Superior temporal gyrus (tissue), 1 donor: ENCODE results near the gene SPOCK1.
A peak's percentile ranks its signal among the peaks of the same experiment; 100 is the strongest.

Source experiments
- DNase-seq: peaks from one replicate; pipeline ENCODE4 v3.0.0-alpha.2; 2016; ENCODE audit errors: extremely low spot score

The SPOCK1 gene

DNA sequence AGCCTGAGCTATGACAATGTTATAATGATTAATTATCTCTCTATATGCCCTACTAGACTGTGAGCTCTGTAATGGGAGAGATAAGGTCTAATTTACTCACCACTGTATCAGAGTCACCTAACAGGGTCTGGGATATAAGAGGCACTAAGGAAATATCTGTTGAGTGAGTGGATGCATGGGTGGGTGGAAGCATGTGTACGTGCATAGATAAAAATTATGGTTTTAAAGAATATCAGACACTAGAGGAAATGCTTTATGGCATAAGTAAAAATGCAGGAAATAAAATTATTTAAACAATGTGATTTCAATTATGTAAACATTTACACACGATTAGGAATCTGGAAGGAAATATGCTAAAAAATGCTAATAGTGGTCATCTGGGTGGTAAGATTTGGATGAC lies 137.8 kb downstream of the SPOCK1 start:
- DNase-seq = no peak

DNA sequence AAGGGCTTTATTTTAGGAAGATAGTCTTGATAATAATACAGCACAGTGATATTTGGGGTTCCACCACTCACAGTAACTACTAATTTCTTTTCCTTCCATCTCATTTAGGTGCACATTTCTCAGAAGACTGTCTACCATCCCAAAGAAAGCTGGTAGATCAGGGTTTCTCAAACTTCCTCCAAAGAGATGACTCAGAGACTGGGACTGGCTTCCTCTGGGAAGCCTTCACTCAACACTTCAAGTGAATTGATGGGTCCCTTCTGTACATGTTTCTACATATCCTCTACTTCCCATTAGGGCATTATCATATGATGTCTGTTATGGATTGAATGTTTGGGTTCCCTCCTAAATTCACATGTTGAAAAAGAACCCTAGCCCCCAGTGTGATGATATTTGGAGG lies 138.5 kb downstream of the SPOCK1 start:
- no peak for DNase-seq

- DNase-seq = no peak
Measured at GRCh38 chr5:137359941-137360340, 139.2 kb downstream of the SPOCK1 start.

- no peak for DNase-seq
Measured at GRCh38 chr5:137357436-137357835, 141.7 kb downstream of the SPOCK1 start.

- no peak for DNase-seq
Measured at GRCh38 chr5:137356127-137356526, 143.0 kb downstream of the SPOCK1 start.

- DNase-seq = no peak
Measured at GRCh38 chr5:137355708-137356107, 143.4 kb downstream of the SPOCK1 start.

DNA sequence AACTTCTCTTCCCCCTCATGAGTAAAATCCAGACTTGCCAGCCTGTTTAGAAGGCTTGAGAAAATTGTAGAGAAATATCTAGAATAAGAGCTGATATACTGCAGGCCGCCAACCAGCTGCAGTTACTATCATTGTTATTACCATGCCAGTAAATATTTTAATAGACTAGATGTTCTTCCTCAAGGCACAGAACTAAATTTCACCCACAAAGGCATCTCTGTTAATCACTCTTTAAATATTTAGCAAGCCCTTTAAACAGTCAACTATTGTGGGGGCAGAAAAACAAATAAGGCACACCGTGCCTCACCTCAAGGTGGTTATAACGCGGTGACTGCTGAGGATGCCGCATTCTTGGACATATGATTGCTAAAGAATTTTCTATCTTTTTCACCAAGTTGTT lies 147.0 kb downstream of the SPOCK1 start:
- DNase-seq = no peak

DNA sequence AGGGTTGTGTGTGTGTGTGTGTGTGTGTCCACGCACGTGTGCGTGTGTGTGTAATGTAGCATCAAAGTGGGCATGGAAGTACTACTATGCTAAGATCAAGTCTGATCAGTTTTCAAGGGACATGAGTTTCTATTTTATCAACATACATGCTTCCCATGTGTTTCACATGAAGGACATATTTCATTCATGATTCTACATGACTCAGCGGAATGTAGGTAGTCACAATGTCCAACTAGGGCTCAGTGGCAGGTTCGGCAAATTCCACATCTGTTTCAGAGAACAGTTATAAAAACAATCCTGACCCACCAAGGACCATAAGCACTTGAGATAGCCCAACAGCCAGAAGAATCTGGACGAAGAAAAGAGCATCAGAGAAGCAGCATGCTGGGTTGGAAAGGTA lies 148.3 kb downstream of the SPOCK1 start:
- no peak for DNase-seq

DNA sequence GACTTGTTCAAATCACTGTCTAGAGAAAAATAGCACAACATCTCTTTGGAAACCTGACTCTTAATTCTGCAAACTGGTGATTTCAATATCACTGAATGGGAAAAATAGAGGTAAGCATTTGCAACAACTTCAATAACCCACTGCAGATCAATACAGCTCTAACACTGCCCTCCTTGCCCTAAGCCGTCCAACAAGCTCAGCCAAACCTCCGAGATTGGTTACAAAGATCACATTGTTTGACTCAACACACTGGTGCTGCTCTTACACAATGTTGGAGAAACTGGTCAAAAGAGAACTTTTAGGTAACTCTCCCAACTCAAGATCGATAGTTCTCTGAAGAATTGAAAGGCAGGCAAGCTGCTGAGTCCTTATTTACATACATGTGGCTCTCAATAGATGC lies 150.4 kb downstream of the SPOCK1 start:
- peak; percentile 60 for DNase-seq

DNA sequence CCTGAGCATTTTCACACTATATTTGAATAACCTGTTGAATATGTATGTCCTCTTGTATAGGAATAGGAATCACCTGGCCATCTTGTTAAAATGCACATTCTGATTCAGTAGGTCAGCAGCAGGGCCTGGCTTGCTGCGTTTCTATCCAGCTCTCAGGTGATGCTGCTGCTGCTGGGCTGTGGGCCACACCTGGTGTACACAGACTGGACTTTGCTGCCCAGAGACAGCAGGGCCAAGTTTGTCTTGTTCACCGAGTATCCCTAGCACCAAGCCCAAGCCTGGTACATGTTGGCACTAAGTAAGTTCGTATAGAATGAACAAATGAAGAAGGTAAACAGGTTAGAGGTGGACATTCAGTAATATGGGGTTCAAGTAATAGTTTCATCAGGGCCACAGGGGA lies 151.3 kb downstream of the SPOCK1 start:
- DNase-seq = no peak

DNA sequence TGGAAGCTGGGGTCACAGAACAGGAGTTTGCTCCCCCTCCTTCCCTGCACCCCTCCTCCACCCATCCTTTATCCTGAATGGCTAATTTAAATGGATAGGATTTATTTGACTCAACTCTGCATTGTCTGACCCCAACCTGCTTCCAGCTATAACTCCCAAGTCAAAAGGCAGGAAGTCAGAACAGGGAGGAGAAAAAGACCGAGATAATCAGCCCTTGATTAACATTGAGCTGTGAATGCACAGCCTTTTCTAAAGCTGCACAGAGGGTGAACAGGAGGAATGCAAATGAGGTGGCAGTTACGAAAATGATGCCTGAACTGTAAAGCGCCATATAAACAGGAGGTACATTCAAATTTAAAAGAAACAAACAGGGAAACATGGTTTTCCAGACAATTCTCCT lies 152.8 kb downstream of the SPOCK1 start:
- DNase-seq = no peak

DNA sequence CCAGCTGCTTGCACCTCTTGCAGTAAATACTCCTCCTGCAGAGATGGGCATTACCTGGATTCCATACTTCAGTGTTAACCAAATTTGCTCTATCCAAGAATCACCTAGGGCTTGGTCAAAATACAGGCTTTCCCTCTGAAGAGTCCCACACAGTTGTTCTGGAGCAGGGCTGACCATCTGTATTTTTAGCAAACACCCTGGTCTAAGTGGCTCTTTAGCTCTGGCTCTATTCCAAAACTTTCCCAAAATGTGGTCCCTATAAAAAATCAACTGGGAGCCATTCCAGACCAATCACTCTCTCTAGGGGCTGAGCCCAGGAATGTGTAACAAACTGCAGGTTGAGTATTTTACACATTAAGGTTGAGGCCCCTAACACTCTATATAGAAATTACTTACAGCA lies 153.7 kb downstream of the SPOCK1 start:
- DNase-seq = no peak

DNA sequence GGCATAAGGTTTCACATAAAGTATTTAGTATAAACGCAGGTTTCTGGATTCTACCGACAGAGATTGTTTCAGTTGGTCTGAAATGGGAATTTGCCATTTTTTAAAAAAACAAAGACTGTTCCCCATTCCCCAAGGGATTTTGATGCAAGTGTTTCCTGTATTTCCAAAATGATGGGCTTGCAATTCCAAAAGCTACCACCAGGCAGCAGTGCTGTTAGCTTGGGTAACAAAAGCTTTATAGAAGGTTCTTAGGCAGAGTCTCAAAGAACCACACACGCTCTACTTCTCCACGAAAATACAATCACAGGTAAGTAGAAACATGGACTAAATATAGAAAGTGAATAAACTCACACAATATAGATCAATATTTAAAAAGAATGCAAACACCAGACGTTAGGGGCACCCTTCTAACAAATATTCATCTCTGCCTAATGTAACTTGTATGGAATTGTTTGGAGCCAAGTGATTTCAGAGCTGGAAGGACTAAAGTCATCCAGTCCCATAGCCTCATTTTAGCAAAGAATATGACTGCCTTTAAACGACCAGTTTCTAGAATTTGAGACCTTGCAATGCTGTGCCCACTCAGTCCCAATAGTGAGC lies 154.3 kb downstream of the SPOCK1 start:
- DNase-seq = peak; percentile 78

GRCh38 chr5:137344021-137344420 lies 155.1 kb downstream of the SPOCK1 start:
- DNase-seq = no peak

DNA sequence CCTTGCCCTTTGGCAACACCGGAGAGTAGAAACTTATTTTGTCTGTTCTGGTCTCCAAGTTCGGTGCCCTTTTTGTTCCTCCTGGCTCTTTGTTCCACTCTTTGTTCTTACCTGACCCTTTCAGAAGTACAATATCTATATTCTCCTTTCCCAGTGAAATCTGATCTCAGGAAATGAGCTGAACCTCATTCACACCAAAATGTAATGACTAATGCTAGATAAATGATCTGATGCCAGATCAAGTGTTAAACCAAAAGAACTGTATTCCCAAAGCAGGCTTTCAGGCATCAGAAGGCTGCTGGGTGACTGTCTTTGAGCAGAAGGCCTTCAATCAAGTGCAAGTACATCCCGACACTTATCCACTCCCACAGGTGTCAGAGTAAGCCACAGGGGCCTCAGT lies 156.4 kb downstream of the SPOCK1 start:
- no peak for DNase-seq

GRCh38 chr5:137341831-137342230 lies 157.3 kb downstream of the SPOCK1 start:
- DNase-seq = no peak

DNA sequence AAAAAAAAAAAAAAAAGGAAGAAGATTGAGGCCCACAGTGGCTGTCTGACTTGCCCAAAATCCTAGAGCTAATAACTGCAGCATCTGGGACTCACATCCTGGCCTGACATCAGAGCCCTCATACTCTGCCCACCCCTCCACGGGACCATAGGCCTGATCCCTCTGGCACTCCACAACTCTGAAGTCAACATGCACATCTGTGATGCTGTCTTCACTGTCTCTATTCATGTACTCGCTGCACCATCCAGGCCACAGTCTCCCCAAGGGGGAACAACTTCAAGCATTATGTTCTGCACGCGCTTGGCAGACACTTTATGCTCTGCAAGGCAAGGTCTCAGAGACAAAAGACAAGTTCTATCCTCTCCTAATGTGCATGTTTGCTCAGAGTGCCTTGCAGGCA lies 158.2 kb downstream of the SPOCK1 start:
- peak; percentile 68 for DNase-seq

DNA sequence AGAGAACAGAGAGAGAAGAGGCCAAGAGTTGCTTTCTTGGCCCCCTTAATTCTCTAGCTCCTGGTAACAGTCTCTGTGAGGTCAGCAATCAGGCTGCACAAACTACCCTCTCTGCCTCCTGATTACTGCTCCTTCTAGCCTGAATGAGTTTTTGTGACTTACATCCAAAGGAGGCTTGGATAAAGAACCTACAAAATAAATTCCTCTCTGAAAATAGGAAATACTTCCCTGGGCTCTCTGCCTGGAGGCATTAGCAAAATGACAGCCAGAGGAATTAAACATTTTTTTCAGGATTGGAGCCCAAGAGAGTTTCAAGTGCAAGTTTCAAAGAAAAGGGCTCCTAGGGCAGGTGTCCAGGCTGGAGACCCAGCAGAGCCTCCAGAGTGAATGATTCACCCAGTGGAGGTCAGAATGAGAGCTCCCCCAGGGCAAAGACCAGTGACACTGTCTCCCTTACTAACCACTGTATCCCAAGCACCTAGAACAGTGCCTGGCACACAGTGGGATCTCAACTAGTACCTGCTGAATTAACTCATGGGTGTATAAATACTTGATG lies 162.5 kb downstream of the SPOCK1 start:
- DNase-seq = no peak

- no peak for DNase-seq
Measured at GRCh38 chr5:137336161-137336560, 163.0 kb downstream of the SPOCK1 start.

DNA sequence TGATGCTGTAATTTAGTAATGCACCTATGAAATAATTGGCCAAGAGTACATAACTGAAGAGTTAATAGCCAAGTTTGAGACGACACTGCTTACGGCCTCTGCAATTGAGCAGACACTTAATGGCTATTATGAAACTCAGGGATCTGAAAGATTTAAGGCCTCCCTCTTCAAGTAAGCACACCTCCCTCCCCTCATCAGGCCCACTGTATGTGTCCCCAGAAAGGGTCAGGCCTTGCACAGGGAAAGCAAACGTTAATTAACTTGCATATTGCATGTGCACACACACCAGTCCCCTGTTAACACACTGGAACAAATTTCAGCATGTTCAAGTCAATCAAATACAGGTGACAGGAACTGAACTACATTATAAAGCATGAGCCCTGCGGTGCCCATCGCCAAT lies 163.6 kb downstream of the SPOCK1 start:
- no peak for DNase-seq

DNA sequence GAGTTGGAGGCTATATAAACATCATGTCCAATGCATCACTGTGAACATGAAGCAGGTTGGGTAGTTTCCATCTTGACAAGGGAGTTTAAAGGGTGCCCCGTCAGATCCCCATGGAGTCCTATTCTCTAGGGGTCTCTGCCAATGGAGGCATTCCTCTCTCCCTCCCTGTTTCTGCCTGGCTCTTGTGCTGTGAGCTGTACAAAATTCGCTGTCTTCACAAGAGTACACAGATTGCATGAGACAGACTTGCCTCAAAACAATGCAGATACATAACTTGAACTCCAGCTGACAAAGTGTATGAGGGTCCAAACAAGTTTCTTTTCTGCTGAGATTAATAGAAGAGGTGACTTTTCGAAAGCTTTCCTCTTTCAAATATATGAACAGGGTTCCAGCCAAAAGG lies 165.2 kb downstream of the SPOCK1 start:
- no peak for DNase-seq

GRCh38 chr5:137333475-137333874 lies 165.7 kb downstream of the SPOCK1 start:
- peak; percentile 48 for DNase-seq

DNA sequence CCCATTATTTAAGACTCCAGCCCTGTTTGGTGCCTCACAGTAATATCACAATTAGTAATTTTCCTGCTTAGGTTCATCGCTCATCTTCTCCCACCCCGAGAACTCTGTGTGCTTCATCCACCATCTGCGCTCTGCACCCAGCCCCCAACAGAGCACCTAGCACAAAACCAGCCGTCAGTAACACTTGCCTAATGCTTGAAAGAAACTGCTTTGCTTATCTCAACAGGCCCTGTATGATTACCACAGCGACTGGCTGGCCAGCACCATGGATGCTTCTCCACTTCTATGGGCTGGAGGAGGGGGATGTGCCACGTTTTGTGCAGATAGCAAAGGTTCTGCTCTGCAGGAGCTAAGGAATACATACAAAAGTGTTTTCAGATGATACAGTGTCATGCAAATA lies 166.8 kb downstream of the SPOCK1 start:
- DNase-seq = no peak

DNA sequence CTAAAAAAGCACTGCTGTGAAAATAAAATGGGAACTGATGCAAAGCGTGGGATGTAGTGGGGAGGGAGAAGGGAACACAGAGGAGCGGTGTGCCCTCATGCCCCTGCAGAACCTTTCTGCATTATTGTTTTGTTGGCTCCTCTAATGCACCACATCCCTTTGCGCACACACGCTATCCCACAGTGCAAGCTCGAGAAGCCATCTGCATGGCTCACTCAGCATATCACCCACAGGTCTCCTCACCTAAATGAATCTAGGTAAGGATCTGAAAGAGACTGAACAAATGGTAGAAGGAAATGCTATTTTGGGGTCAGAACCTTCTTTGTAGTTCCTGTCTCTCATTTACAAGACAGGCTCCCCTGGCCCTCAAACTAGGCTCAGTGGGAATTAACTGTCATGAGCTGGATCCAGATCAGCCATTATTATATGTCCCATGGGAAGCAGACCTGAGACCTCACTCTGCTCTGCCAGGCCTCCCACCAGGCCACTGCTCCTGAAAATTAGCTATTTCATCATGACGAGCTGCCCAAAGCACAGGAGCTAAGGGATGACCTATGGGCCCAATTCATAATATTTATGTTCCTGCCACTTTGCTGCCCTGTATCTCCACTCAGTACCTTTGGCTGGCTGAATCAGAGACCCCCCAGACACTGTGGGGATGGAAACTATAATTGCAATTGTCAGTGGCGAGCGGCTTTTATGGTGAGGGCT lies 169.4 kb downstream of the SPOCK1 start:
- no peak for DNase-seq
